ENCODE results near the gene RPL26. TPM values are rescaled to one million over a fixed set of nuclear protein-coding genes. Genes with fewer than 3 reads are reported as not detected.
"Not testable (repeated sequence)": the region's sequence is repeated elsewhere in the genome, so short reads cannot be mapped to it uniquely, and the experiment has no call there.

Gene RPL26
- total and polyA plus RNA-seq, 2 donors (not counting 1 experiment from before 2014, with no cell fraction given), result 2,684 to 4,449 TPM

GRCh38 chr17:8398980-8399379 lies 16.0 kb upstream of the RPL26 start:
- TF ChIP-seq CTCF (IDR thresholded peaks at IDR 0.05) (no peak), EZH2 (IDR thresholded peaks at IDR 0.05; ENCODE audit: borderline replicate concordance, insufficient read depth, low read depth, low read length, poor library complexity, severe bottlenecking) (no peak)
- DNase-seq (no peak), ATAC-seq (ENCODE audit: low read depth) (no peak)
- intact Hi-C loops (cut with micrococcal nuclease), result no loop called here
- Histone ChIP-seq H3K4me2 (replicated peaks; ENCODE audit: low read depth, low read length, poor library complexity, severe bottlenecking) (no peak overlapping the region), H3K27ac (ENCODE audit: low read length in 2 of 2) (no peak overlapping the region), H3K9me3 (ENCODE audit: control extremely low read depth in 1 of 3, control insufficient read depth in 2 of 3, insufficient read depth in 1 of 3, low read length in 2 of 3) (peaks cover 0 to 6% (median 2%) of the 10 kb centered on the region in 3 donors), H3K4me3 (ENCODE audit: control extremely low read depth in 1 of 5, extremely low read depth in 1 of 5, insufficient read depth in 1 of 5, low read depth in 2 of 5, low read length in 4 of 5) (no peak overlapping the region), H3K4me1 (ENCODE audit: control insufficient read depth in 2 of 2, insufficient read depth in 2 of 2, low read length in 2 of 2) (peaks cover 2 to 4% of the 10 kb centered on the region in 2 donors), H3K79me2 (ENCODE audit: control insufficient read depth, insufficient read depth, low read length) (no peaks in the 10 kb centered on the region), H3K9ac (ENCODE audit: low read length) (no peak overlapping the region), H4K20me1 (ENCODE audit: control insufficient read depth, insufficient read depth, low read length, poor library complexity, severe bottlenecking) (no peaks in the 10 kb centered on the region), H2AFZ (ENCODE audit: insufficient read depth, low read depth, low read length, poor library complexity, severe bottlenecking) (no peak overlapping the region), H3K36me3 (replicated peaks in 1 of 2; ENCODE audit: control extremely low read depth in 1 of 2, control insufficient read depth in 1 of 2, extremely low read depth in 1 of 2, insufficient read depth in 2 of 2, low read length in 1 of 2) (no peaks in the 10 kb centered on the region), H3K27me3 (replicated peaks in 1 of 4; ENCODE audit: control extremely low read depth in 1 of 4, control insufficient read depth in 3 of 4, insufficient read depth in 4 of 4, low read length in 3 of 4) (peaks cover 0 to 26% (median 17%) of the 10 kb centered on the region in 4 experiments)
- POLR2A ChIA-PET, result no interaction called here
- no peaks in the 10 kb centered on the region for H3K9me3 Mint-ChIP-seq (ENCODE audit: insufficient read depth)
- peaks cover 2% of the 10 kb centered on the region for H3K4me1 Mint-ChIP-seq
- CTCF ChIA-PET, result no interaction called here
- WGBS (ENCODE audit: insufficient coverage), result 84% methylated on average over 5 of the region's 6 CpGs
- H3K27ac Mint-ChIP-seq, result no peak overlapping the region
- no peak overlapping the region for H3K4me3 Mint-ChIP-seq
- H3K27me3 Mint-ChIP-seq, result peaks cover 40% of the 10 kb centered on the region

- H3K27ac Mint-ChIP-seq, result no peak within 1 kb of the TSS
- H3K4me1 Mint-ChIP-seq, result peaks cover 9% of the 10 kb centered on the region
- Histone ChIP-seq H3K4me2 (replicated peaks; ENCODE audit: low read depth, low read length, poor library complexity, severe bottlenecking) (no peak within 1 kb of the TSS), H3K9ac (ENCODE audit: low read length) (no peak within 1 kb of the TSS), H3K36me3 (replicated peaks in 1 of 2; ENCODE audit: control extremely low read depth in 1 of 2, control insufficient read depth in 1 of 2, extremely low read depth in 1 of 2, insufficient read depth in 2 of 2, low read length in 1 of 2) (no peaks in the 10 kb centered on the region), H4K20me1 (ENCODE audit: control insufficient read depth, insufficient read depth, low read length, poor library complexity, severe bottlenecking) (no peaks in the 10 kb centered on the region), H3K79me2 (ENCODE audit: control insufficient read depth, insufficient read depth, low read length) (no peaks in the 10 kb centered on the region), H3K9me3 (ENCODE audit: control extremely low read depth in 1 of 3, control insufficient read depth in 2 of 3, insufficient read depth in 1 of 3, low read length in 2 of 3) (peaks cover 0 to 19% (median 2%) of the 10 kb centered on the region in 3 donors), H3K4me1 (ENCODE audit: control insufficient read depth in 2 of 2, insufficient read depth in 2 of 2, low read length in 2 of 2) (peaks cover 11 to 14% of the 10 kb centered on the region in 2 donors), H3K27ac (ENCODE audit: low read length in 2 of 2) (no peak within 1 kb of the TSS), H2AFZ (ENCODE audit: insufficient read depth, low read depth, low read length, poor library complexity, severe bottlenecking) (no peak within 1 kb of the TSS), H3K27me3 (replicated peaks in 1 of 4; ENCODE audit: control extremely low read depth in 1 of 4, control insufficient read depth in 3 of 4, insufficient read depth in 4 of 4, low read length in 3 of 4) (peaks cover 0 to 26% (median 17%) of the 10 kb centered on the region in 4 experiments), H3K4me3 (ENCODE audit: control extremely low read depth in 1 of 5, extremely low read depth in 1 of 5, insufficient read depth in 1 of 5, low read depth in 2 of 5, low read length in 4 of 5) (no peak within 1 kb of the TSS)
- no peaks in the 10 kb centered on the region for H3K9me3 Mint-ChIP-seq (ENCODE audit: insufficient read depth)
- ATAC-seq (ENCODE audit: low read depth) (no peak), DNase-seq (no peak)
- 67% methylated on average over 13 of the region's 13 CpGs for WGBS (ENCODE audit: insufficient coverage)
- ChIA-PET POLR2A (no interaction called here), CTCF (interaction anchor here (0.7 kb wide), 1 partner anchor 13 kb away, joined by 3 read pairs; no protein-coding TSS in a partner anchor)
- peaks cover 34% of the 10 kb centered on the region for H3K27me3 Mint-ChIP-seq
- TF ChIP-seq EZH2 (IDR thresholded peaks at IDR 0.05; ENCODE audit: borderline replicate concordance, insufficient read depth, low read depth, low read length, poor library complexity, severe bottlenecking) (no peak), CTCF (IDR thresholded peaks at IDR 0.05) (no peak)
- no peak within 1 kb of the TSS for H3K4me3 Mint-ChIP-seq
- intact Hi-C loops (cut with micrococcal nuclease), result no loop called here
These were observed 14.6 kb upstream of the RPL26 start, which contains the start of gene RNF222 for GRCh38 chr17:8397636-8398035. Gene RNF222 (minus strand): TSS chr17:8397827. CDS start chr17:8393461, 4,366 bp downstream.

- intact Hi-C loops (cut with micrococcal nuclease); H2AFZ ChIP-seq (ENCODE audit: insufficient read depth, low read depth, low read length, poor library complexity, severe bottlenecking); ATAC-seq (ENCODE audit: low read depth); H3K4me3 Mint-ChIP-seq; H3K4me3 ChIP-seq (ENCODE audit: control extremely low read depth in 1 of 5, extremely low read depth in 1 of 5, insufficient read depth in 1 of 5, low read depth in 2 of 5, low read length in 4 of 5); POLR2A ChIA-PET; H3K27ac Mint-ChIP-seq; DNase-seq; H3K4me1 Mint-ChIP-seq; H3K79me2 ChIP-seq (ENCODE audit: control insufficient read depth, insufficient read depth, low read length); H3K9ac ChIP-seq (ENCODE audit: low read length); H4K20me1 ChIP-seq (ENCODE audit: control insufficient read depth, insufficient read depth, low read length, poor library complexity, severe bottlenecking); H3K9me3 Mint-ChIP-seq (ENCODE audit: insufficient read depth); H3K4me2 ChIP-seq (replicated peaks; ENCODE audit: low read depth, low read length, poor library complexity, severe bottlenecking); H3K36me3 ChIP-seq (replicated peaks in 1 of 2; ENCODE audit: control extremely low read depth in 1 of 2, control insufficient read depth in 1 of 2, extremely low read depth in 1 of 2, insufficient read depth in 2 of 2, low read length in 1 of 2); H3K27ac ChIP-seq (ENCODE audit: low read length in 2 of 2): not testable (repeated sequence)
- 96% methylated on average over 7 of the region's 9 CpGs for WGBS (ENCODE audit: insufficient coverage)
- H3K9me3 ChIP-seq (ENCODE audit: control extremely low read depth in 1 of 3, control insufficient read depth in 2 of 3, insufficient read depth in 1 of 3, low read length in 2 of 3), result peaks cover 0 to 19% (median 2%) of the 10 kb centered on the region in 3 donors
- peaks cover 19% of the 10 kb centered on the region for H3K27me3 Mint-ChIP-seq
- H3K4me1 ChIP-seq (ENCODE audit: control insufficient read depth in 2 of 2, insufficient read depth in 2 of 2, low read length in 2 of 2), result peaks cover 11 to 14% of the 10 kb centered on the region in 2 donors
- peaks cover 0 to 21% (median 10%) of the 10 kb centered on the region in 4 experiments for H3K27me3 ChIP-seq (replicated peaks in 1 of 4; ENCODE audit: control extremely low read depth in 1 of 4, control insufficient read depth in 3 of 4, insufficient read depth in 4 of 4, low read length in 3 of 4)
- CTCF ChIA-PET, result interaction anchor here (0.7 to 1.8 kb wide), 4 partner anchors 15 to 392 kb away, joined by 3 to 6 read pairs (median 4); no protein-coding TSS in a partner anchor
These were observed 11.5 kb upstream of the RPL26 start for GRCh38 chr17:8394497-8394896.
